GM23248 (cell line): ENCODE results near the gene XPA. TPM values are rescaled to one million over a fixed set of nuclear protein-coding genes. Genes with fewer than 3 reads are reported as not detected.
"Not testable (repeated sequence)": the region's sequence is repeated elsewhere in the genome, so short reads cannot be mapped to it uniquely, and the experiment has no call there.

ENCODE experiments used
- DNase-seq: peaks from one replicate; pipeline ENCODE4 v3.0.0-alpha.2; 2015
- H2AFZ ChIP-seq: fragments of 200-600 bp; sonication (generic); 2 replicates; pipeline ENCODE4 v1.6.1; 2016; ENCODE audit warnings: antibody characterized with exemption
- H3F3A ChIP-seq: fragments of 200-600 bp; sonication (generic); 2 replicates; pipeline ENCODE4 v1.6.1; 2016; ENCODE audit warnings: mild to moderate bottlenecking, antibody characterized with exemption, mixed run types; ENCODE audit not compliant: insufficient read depth
- H3K27ac ChIP-seq: fragments of 200-600 bp; sonication (generic); 2 replicates; pipeline ENCODE4 v1.5.1; 2016; ENCODE audit warnings: mild to moderate bottlenecking
- H3K27me3 ChIP-seq: fragments of 200-600 bp; sonication (generic); replicated peaks from 2 replicates; pipeline ENCODE4 v1.6.1; 2016; ENCODE audit warnings: mild to moderate bottlenecking; ENCODE audit not compliant: insufficient read depth
- H3K36me3 ChIP-seq: fragments of 200-600 bp; sonication (generic); 2 replicates; pipeline ENCODE4 v1.6.1; 2016; ENCODE audit warnings: low read depth, mild to moderate bottlenecking
- H3K4me1 ChIP-seq: fragments of 200-600 bp; sonication (generic); 2 replicates; pipeline ENCODE4 v1.6.1; 2016; ENCODE audit warnings: mild to moderate bottlenecking; ENCODE audit not compliant: insufficient read depth
- H3K4me2 ChIP-seq: fragments of 200-600 bp; sonication (generic); one replicate; pipeline ENCODE4 v1.6.1; 2016; ENCODE audit warnings: mild to moderate bottlenecking; ENCODE audit not compliant: unreplicated experiment
- H3K4me3 ChIP-seq: fragments of 200-600 bp; sonication (generic); 2 replicates; pipeline ENCODE4 v1.5.1; 2016; ENCODE audit warnings: mild to moderate bottlenecking
- H3K79me2 ChIP-seq: fragments of 200-600 bp; sonication (generic); 2 replicates; pipeline ENCODE4 v1.6.1; 2016; ENCODE audit warnings: mild to moderate bottlenecking; ENCODE audit not compliant: insufficient read depth
- H3K9ac ChIP-seq: fragments of 200-600 bp; sonication (generic); 2 replicates; pipeline ENCODE4 v1.6.1; 2016; ENCODE audit warnings: mild to moderate bottlenecking
- H3K9me2 ChIP-seq: fragments of 200-600 bp; sonication (generic); 2 replicates; pipeline ENCODE4 v1.6.1; 2016; ENCODE audit warnings: mixed run types, mild to moderate bottlenecking, moderate library complexity; ENCODE audit not compliant: insufficient read depth
- H3K9me3 ChIP-seq: fragments of 200-600 bp; sonication (generic); one replicate; pipeline ENCODE4 v1.6.1; 2017; ENCODE audit warnings: low read depth
- H4K20me1 ChIP-seq: fragments of 200-600 bp; sonication (generic); 2 replicates; pipeline ENCODE4 v1.6.0; 2016; ENCODE audit not compliant: insufficient read depth
- EZH2 ChIP-seq: fragments of 200-600 bp; sonication (generic); IDR thresholded peaks from 2 replicates; pipeline ENCODE4 v1.6.1; 2018; ENCODE audit warnings: antibody characterized with exemption, mild to moderate bottlenecking; ENCODE audit not compliant: insufficient read depth, poor library complexity, severe bottlenecking
- EZH2phosphoT487 ChIP-seq: fragments of 200-600 bp; sonication (generic); IDR thresholded peaks from 2 replicates; pipeline ENCODE4 v1.6.1; 2018; ENCODE audit warnings: antibody characterized with exemption, moderate library complexity, mild to moderate bottlenecking, low read depth; ENCODE audit not compliant: insufficient read depth
- WGBS, 2 experiments: methylation state at CpG; one replicate each; pipeline ENCODE4 v1.1.6; 2015 to 2017; ENCODE audit warnings: low lambda C conversion rate in 2 of 2, low coverage in 1 of 2; ENCODE audit errors: missing lambda C conversion rate in 2 of 2; 5-methylcytosine and 5-hydroxymethylcytosine counted together
- in situ Hi-C: fragments of 300-500 bp; cut with MboI; formaldehyde crosslinking; loops from 2 replicates; pipeline ENCODE4 v1.15.0; 2020
- polyA plus RNA-seq: library from polyadenylated mRNA; unstranded; fragments of >200 nt; fragmentation: Nextera tagmentation; extraction: Ambion mirVana; gene quantifications from 2 replicates; pipeline ENCODE4 v1.2.1, GENCODE V29; 2016
- total RNA-seq: library from RNA; depleted of rRNA; stranded (reverse); fragments of >200 nt; shearing (Covaris generic); gene quantifications from 2 replicates; pipeline ENCODE4 v1.2.3, GENCODE V29; 2014

Gene XPA
- total and polyA plus RNA-seq, 2 experiments from 2014 or later, result 8.0 to 17.4 TPM

GRCh38 chr9:97705354-97705950 is 8.3 kb upstream of the XPA start:
- Histone ChIP-seq H3K9me3 (no peaks in the 10 kb centered on the region), H3K4me3 (no peak overlapping the region), H3K4me1 (peaks cover 11% of the 10 kb centered on the region), H3K36me3 (no peaks in the 10 kb centered on the region), H3K27me3 (no peaks in the 10 kb centered on the region), H3K4me2 (no peak overlapping the region), H3K9me2 (no peaks in the 10 kb centered on the region), H2AFZ (no peak overlapping the region), H3K9ac (no peak overlapping the region), H4K20me1 (no peaks in the 10 kb centered on the region), H3F3A (peaks cover 32% of the 10 kb centered on the region), H3K79me2 (no peaks in the 10 kb centered on the region), H3K27ac (no peak overlapping the region)
- no peak for DNase-seq
- in situ Hi-C loops, result no loop called here
- 31 to 40% methylated on average over 3 of the region's 3 CpGs for WGBS, 2 experiments
- no peak for TF ChIP-seq EZH2phosphoT487
- TF ChIP-seq EZH2, result no peak

GRCh38 chr9:97704851-97705250 is 7.7 kb upstream of the XPA start:
- Histone ChIP-seq H3K4me2 (no peak overlapping the region), H3K9ac (no peak overlapping the region), H3K9me3 (no peaks in the 10 kb centered on the region), H3K27ac (no peak overlapping the region), H3K79me2 (no peaks in the 10 kb centered on the region), H3F3A (peaks cover 32% of the 10 kb centered on the region), H3K4me3 (no peak overlapping the region), H2AFZ (no peak overlapping the region), H3K4me1 (peaks cover 11% of the 10 kb centered on the region), H3K9me2 (no peaks in the 10 kb centered on the region), H3K36me3 (no peaks in the 10 kb centered on the region), H4K20me1 (no peaks in the 10 kb centered on the region), H3K27me3 (no peaks in the 10 kb centered on the region)
- TF ChIP-seq EZH2phosphoT487 (no peak), EZH2 (no peak)
- WGBS, 2 experiments, result 63 to 67% methylated on average over 4 of the region's 4 CpGs
- DNase-seq, result peak; percentile 32
- in situ Hi-C loops, result no loop called here

GRCh38 chr9:97704345-97704677 is 7.2 kb upstream of the XPA start:
- H3K4me2 ChIP-seq, result peak overlapping the region; percentile 52
- in situ Hi-C loops, result no loop called here
- WGBS, 2 experiments, result 74% methylated on average over 3 of the region's 3 CpGs

GRCh38 chr9:97703437-97704344 is 6.6 kb upstream of the XPA start:
- Histone ChIP-seq H2AFZ (peak overlapping the region; percentile 2; the same call in 1 of the 2 replicates), H3K9me2 (no peaks in the 10 kb centered on the region), H3F3A (peaks cover 32% of the 10 kb centered on the region), H3K9ac (peak overlapping the region; percentile 21; the same call in 1 of the 2 replicates), H3K79me2 (no peaks in the 10 kb centered on the region), H3K36me3 (no peaks in the 10 kb centered on the region), H3K27me3 (no peaks in the 10 kb centered on the region), H3K4me1 (peaks cover 11% of the 10 kb centered on the region), H3K27ac (peak overlapping the region; percentile 53), H3K4me3 (peak overlapping the region; percentile 43), H3K4me2 (peak overlapping the region; percentile 52), H4K20me1 (no peaks in the 10 kb centered on the region), H3K9me3 (no peaks in the 10 kb centered on the region)
- TF ChIP-seq EZH2phosphoT487 (no peak), EZH2 (no peak)
- WGBS, 2 experiments, result 47 to 54% methylated on average over 11 of the region's 11 CpGs
- in situ Hi-C loops, result no loop called here
- DNase-seq, result peak; percentile 95

More at GRCh38 chr9:97704345-97704677, 7.2 kb upstream of the XPA start:
- Histone ChIP-seq H3K4me3 (peak overlapping the region; percentile 17), H4K20me1 (no peaks in the 10 kb centered on the region), H2AFZ (no peak overlapping the region), H3K9me2 (no peaks in the 10 kb centered on the region), H3K27me3 (no peaks in the 10 kb centered on the region), H3K4me1 (peaks cover 11% of the 10 kb centered on the region), H3F3A (peaks cover 32% of the 10 kb centered on the region), H3K79me2 (no peaks in the 10 kb centered on the region), H3K9ac (peak overlapping the region; percentile 21; the same call in 1 of the 2 replicates), H3K27ac (peak overlapping the region; percentile 53), H3K36me3 (no peaks in the 10 kb centered on the region), H3K9me3 (no peaks in the 10 kb centered on the region)
- peak; percentile 18 for DNase-seq
- TF ChIP-seq EZH2 (no peak), EZH2phosphoT487 (no peak)

- H4K20me1 ChIP-seq, H3K9me3 ChIP-seq, H3K36me3 ChIP-seq, H3K4me3 ChIP-seq, H2AFZ ChIP-seq, H3K27ac ChIP-seq, in situ Hi-C loops, H3K9ac ChIP-seq, H3K9me2 ChIP-seq, H3K4me2 ChIP-seq, H3K27me3 ChIP-seq, DNase-seq: not testable (repeated sequence)
- H3K79me2 ChIP-seq, result peaks cover 18% of the 10 kb centered on the region
- peaks cover 28% of the 10 kb centered on the region for H3K4me1 ChIP-seq
- WGBS, 2 experiments, result 79 to 81% methylated on average over 3 of the region's 3 CpGs
- H3F3A ChIP-seq, result peaks cover 23% of the 10 kb centered on the region
Observed at GRCh38 chr9:97699824-97700223, 2.7 kb upstream of the XPA start.

GRCh38 chr9:97699281-97699680 is 2.1 kb upstream of the XPA start:
- H3K9me2 ChIP-seq, H3K4me3 ChIP-seq, H3K27me3 ChIP-seq, H4K20me1 ChIP-seq, H3K4me2 ChIP-seq, H3K27ac ChIP-seq, in situ Hi-C loops, DNase-seq, H2AFZ ChIP-seq, H3K36me3 ChIP-seq, H3K9ac ChIP-seq, H3K9me3 ChIP-seq: not testable (repeated sequence)
- 87 to 91% methylated on average over 11 to 13 of the region's 13 CpGs for WGBS, 2 experiments
- Histone ChIP-seq H3F3A (peaks cover 18% of the 10 kb centered on the region), H3K79me2 (peaks cover 24% of the 10 kb centered on the region), H3K4me1 (peaks cover 26% of the 10 kb centered on the region)
